ENCODE data around the gene EZH2. TPM values are rescaled to one million over a fixed set of nuclear protein-coding genes. Genes with fewer than 3 reads are reported as not detected.

The EZH2 gene
- total and polyA plus RNA-seq, 2 donors (not counting 3 experiments of a cell fraction or from before 2014, with no cell fraction given): 16.9 to 33.4 TPM

DNA sequence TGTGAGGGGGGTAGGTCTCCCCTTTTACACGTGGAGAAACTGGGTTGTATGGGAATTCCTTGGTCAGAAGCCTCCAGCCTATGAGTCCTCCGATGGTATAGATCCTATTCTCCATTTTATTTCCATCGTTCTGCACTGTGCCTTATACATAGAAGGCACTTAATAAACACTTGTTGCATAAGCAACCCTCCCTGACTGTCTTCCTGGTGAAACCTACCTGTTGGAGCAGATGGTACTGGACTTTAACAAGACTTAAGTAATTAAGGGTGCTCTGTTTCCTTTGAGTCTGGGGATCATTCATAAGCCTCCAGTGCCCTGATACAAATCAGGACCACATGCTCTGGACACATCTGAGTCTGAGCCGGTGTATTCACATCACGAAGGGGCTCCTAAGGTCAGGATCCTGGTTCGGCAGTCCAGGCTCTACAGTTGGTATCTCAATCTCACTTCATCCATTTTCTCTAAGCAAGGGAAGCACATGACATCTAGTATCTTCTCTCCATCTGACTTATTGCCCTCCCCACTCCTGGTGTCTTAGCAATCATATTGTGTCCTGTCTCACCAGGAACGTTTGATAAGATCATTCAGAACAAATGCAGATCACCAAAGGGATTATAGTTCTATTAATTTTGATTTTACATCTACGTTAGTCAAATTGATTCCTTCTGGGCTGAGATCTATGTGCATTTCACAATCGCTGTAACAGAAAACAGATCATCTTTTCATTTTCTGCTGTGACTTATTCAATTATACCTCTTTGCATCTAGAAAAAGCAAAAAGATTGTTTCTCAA is 22.8 kb upstream of the EZH2 start:
- ChIA-PET CTCF (no interaction called here), POLR2A (no interaction called here)
- Histone ChIP-seq H4K20me1 (replicated peaks; ENCODE audit: control insufficient read depth, extremely low read depth, insufficient read depth, low read length) (no peaks in the 10 kb centered on the region), H3K9me3 (replicated peaks; ENCODE audit: control insufficient read depth, insufficient read depth, low read length) (no peaks in the 10 kb centered on the region), H3K9ac (replicated peaks; ENCODE audit: extremely low read depth, insufficient read depth, low read length) (no peak overlapping the region), H2AFZ (ENCODE audit: low read depth, low read length) (no peak overlapping the region), H3K4me3 (replicated peaks in 1 of 3; ENCODE audit: insufficient read depth in 1 of 3, low read depth in 1 of 3, low read length in 3 of 3) (no peak overlapping the region), H3K36me3 (ENCODE audit: control insufficient read depth in 2 of 2, extremely low read depth in 1 of 2, insufficient read depth in 2 of 2, low read length in 2 of 2) (no peaks in the 10 kb centered on the region), H3K4me1 (ENCODE audit: control insufficient read depth, extremely low read depth, insufficient read depth, low read length) (no peaks in the 10 kb centered on the region), H3K27ac (ENCODE audit: insufficient read depth, low read depth, low read length) (no peak overlapping the region), H3K9me1 (replicated peaks; ENCODE audit: control insufficient read depth, extremely low read depth, insufficient read depth, low read length) (no peaks in the 10 kb centered on the region), H3K4me2 (ENCODE audit: insufficient read depth, low read length) (no peak overlapping the region), H3K27me3 (ENCODE audit: control insufficient read depth in 2 of 2, insufficient read depth in 2 of 2, low read length in 2 of 2) (peaks cover 6 to 21% of the 10 kb centered on the region in 2 experiments), H3K79me2 (ENCODE audit: control insufficient read depth, insufficient read depth, low read length) (no peaks in the 10 kb centered on the region)
- no peak for TF ChIP-seq POLR2AphosphoS5 (IDR thresholded peaks at IDR 0.05; ENCODE audit: insufficient read depth, low read depth, low read length)
- no peak for TF ChIP-seq MYC (IDR thresholded peaks at IDR 0.05; ENCODE audit: low read depth, low read length)
- BruUV-seq (replicated peaks): no TSS peak
- intact Hi-C loops (cut with micrococcal nuclease): no loop called here
- FAIRE-seq: no peak
- no peak for DNase-seq (ENCODE audit: low read depth, low spot score)
- dilution Hi-C loops (cut with MboI; ENCODE audit: extremely low pct_ligation_motif_present, low sequenced_read_pairs): no loop called here

DNA sequence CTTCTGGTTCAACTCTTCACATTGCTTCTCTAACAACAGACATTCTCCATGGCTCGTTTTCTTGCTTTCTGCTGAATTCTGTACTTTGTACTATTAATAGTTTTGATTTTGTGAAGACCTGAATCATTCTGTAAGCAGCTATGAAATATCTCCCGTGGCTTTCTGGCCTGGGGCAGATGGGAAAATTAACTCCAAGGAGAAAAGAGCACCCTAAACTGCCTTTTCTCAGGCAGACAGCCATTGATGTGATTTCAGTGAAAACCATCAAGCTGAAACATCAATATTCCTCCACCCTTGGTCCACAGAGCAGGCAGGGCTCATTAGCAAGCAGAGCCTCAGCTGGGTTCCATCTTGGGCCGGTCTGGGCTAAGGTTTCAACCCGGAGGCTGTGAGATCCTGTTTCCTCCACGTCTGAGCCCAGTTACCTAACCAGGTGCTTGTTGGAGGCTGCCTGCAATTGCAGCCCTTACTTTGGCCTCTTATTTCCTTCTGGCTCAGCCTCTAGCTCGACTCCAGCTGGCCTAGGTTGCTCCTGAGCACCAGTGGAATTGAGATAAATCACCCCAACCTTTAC is 21.1 kb upstream of the EZH2 start:
- dilution Hi-C loops (cut with MboI; ENCODE audit: extremely low pct_ligation_motif_present, low sequenced_read_pairs): no loop called here
- FAIRE-seq: no peak
- H3K9me3 ChIP-seq (replicated peaks; ENCODE audit: control insufficient read depth, insufficient read depth, low read length): no peaks in the 10 kb centered on the region
- intact Hi-C loops (cut with micrococcal nuclease): no loop called here
- no peak overlapping the region for H3K4me2 ChIP-seq (ENCODE audit: insufficient read depth, low read length)
- no TSS peak for BruUV-seq (replicated peaks)
- H3K36me3 ChIP-seq (ENCODE audit: control insufficient read depth in 2 of 2, extremely low read depth in 1 of 2, insufficient read depth in 2 of 2, low read length in 2 of 2): no peaks in the 10 kb centered on the region
- H3K4me3 ChIP-seq (replicated peaks in 1 of 3; ENCODE audit: insufficient read depth in 1 of 3, low read depth in 1 of 3, low read length in 3 of 3): no peak overlapping the region
- H3K9ac ChIP-seq (replicated peaks; ENCODE audit: extremely low read depth, insufficient read depth, low read length): no peak overlapping the region
- H3K9me1 ChIP-seq (replicated peaks; ENCODE audit: control insufficient read depth, extremely low read depth, insufficient read depth, low read length): no peaks in the 10 kb centered on the region
- H3K27ac ChIP-seq (ENCODE audit: insufficient read depth, low read depth, low read length): no peak overlapping the region
- TF ChIP-seq GATA2 (IDR thresholded peaks at IDR 0.05; ENCODE audit: insufficient read depth, insufficient read length, low read depth, low read length): no peak
- no peak for TF ChIP-seq MAX (IDR thresholded peaks at IDR 0.05; ENCODE audit: insufficient read depth, insufficient read length)
- no peak for TF ChIP-seq JUN (IDR thresholded peaks at IDR 0.05; ENCODE audit: borderline replicate concordance, insufficient read depth, insufficient read length, low read depth)
- no peak for TF ChIP-seq MYC (IDR thresholded peaks at IDR 0.05; ENCODE audit: low read depth, low read length)
- no peak for TF ChIP-seq FOS (IDR thresholded peaks at IDR 0.05; ENCODE audit: borderline replicate concordance, insufficient read depth, low read length)
- TF ChIP-seq CTCF (IDR thresholded peaks at IDR 0.05; ENCODE audit: extremely low read depth in 1 of 2, insufficient read depth in 1 of 2, low read depth in 1 of 2, low read length in 2 of 2): no peak
- TF ChIP-seq POLR2AphosphoS5 (IDR thresholded peaks at IDR 0.05; ENCODE audit: insufficient read depth, low read depth, low read length): no peak
- no peak for TF ChIP-seq EZH2 (IDR thresholded peaks at IDR 0.05; ENCODE audit: borderline replicate concordance, low read depth, low read length, severe bottlenecking)
- no peak for TF ChIP-seq POLR2A (IDR thresholded peaks at IDR 0.05; ENCODE audit: low read depth, low read length)
- H3K27me3 ChIP-seq (ENCODE audit: control insufficient read depth in 2 of 2, insufficient read depth in 2 of 2, low read length in 2 of 2): peaks cover 6 to 18% of the 10 kb centered on the region in 2 experiments
- H3K4me1 ChIP-seq (ENCODE audit: control insufficient read depth, extremely low read depth, insufficient read depth, low read length): no peaks in the 10 kb centered on the region
- H3K79me2 ChIP-seq (ENCODE audit: control insufficient read depth, insufficient read depth, low read length): no peaks in the 10 kb centered on the region
- ChIA-PET CTCF (no interaction called here), POLR2A (no interaction called here)
- no peaks in the 10 kb centered on the region for H4K20me1 ChIP-seq (replicated peaks; ENCODE audit: control insufficient read depth, extremely low read depth, insufficient read depth, low read length)
- H2AFZ ChIP-seq (ENCODE audit: low read depth, low read length): no peak overlapping the region
- DNase-seq (ENCODE audit: low read depth, low spot score): no peak
